Prostate gland (tissue), 2 donors: ENCODE data around the gene TLR10.

Source experiments
- POLR2A ChIP-seq: fragments of 450-650 bp; IDR thresholded peaks from one replicate; pipeline ENCODE4 v1.6.1; 2016; ENCODE audit warnings: antibody characterized with exemption, mild to moderate bottlenecking
- POLR2AphosphoS5 ChIP-seq: sonication (generic); formaldehyde crosslinking; IDR thresholded peaks from one replicate; pipeline ENCODE4 v1.6.1; 2017; ENCODE audit warnings: antibody characterized with exemption
- TF ChIP-seq, protein P1 (sequence below), 4 experiments: fragments of 200-600 bp in 2 of 4; fragments of 450-650 bp in 2 of 4; sonication (generic) in 2 of 4; IDR thresholded peaks; 1 replicate in 3 of 4; 2 replicates in 1 of 4; pipeline ENCODE4 v1.5.1; 2016 to 2019; ENCODE audit warnings: antibody characterized with exemption in 4 of 4, mild to moderate bottlenecking in 2 of 4, moderate library complexity in 2 of 4

GRCh38 chr4:38762560-38762959 lies 20.2 kb downstream of the TLR10 start:
- TF ChIP-seq, protein P1, sequence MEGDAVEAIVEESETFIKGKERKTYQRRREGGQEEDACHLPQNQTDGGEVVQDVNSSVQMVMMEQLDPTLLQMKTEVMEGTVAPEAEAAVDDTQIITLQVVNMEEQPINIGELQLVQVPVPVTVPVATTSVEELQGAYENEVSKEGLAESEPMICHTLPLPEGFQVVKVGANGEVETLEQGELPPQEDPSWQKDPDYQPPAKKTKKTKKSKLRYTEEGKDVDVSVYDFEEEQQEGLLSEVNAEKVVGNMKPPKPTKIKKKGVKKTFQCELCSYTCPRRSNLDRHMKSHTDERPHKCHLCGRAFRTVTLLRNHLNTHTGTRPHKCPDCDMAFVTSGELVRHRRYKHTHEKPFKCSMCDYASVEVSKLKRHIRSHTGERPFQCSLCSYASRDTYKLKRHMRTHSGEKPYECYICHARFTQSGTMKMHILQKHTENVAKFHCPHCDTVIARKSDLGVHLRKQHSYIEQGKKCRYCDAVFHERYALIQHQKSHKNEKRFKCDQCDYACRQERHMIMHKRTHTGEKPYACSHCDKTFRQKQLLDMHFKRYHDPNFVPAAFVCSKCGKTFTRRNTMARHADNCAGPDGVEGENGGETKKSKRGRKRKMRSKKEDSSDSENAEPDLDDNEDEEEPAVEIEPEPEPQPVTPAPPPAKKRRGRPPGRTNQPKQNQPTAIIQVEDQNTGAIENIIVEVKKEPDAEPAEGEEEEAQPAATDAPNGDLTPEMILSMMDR (IDR thresholded peaks at IDR 0.05) = no peak
- TF ChIP-seq POLR2A = no peak
- no peak for TF ChIP-seq POLR2AphosphoS5
